GM12801 (cell line): Measurements from ENCODE around the gene PGLYRP3.

Source experiments
- TF ChIP-seq, protein P1 (sequence below): IDR thresholded peaks from one replicate; pipeline ENCODE4 v1.5.1; 2011; ENCODE audit warnings: control low read depth; ENCODE audit not compliant: insufficient read length; ENCODE audit errors: extremely low read depth

The PGLYRP3 gene

DNA sequence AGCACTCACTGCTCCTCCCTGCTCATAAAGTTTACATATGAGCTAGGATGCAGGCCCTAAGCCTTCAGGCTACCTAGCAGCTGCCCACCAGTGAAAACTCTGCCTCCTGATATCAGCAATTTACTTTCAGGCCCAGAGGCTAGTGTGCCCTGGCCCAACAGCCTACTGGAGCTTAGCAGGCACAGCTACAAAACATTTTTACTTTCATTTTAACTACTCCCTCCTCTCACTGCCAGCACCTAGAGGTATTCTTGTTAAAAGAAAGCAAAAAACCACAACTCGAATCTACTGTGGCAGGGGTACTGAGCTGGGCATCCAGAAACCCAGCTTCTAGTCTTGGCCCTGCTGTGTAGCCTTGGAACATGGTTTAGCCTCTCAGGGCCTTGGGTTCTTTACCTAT lies 59.1 kb downstream of the PGLYRP3 start:
- TF ChIP-seq, protein P1, sequence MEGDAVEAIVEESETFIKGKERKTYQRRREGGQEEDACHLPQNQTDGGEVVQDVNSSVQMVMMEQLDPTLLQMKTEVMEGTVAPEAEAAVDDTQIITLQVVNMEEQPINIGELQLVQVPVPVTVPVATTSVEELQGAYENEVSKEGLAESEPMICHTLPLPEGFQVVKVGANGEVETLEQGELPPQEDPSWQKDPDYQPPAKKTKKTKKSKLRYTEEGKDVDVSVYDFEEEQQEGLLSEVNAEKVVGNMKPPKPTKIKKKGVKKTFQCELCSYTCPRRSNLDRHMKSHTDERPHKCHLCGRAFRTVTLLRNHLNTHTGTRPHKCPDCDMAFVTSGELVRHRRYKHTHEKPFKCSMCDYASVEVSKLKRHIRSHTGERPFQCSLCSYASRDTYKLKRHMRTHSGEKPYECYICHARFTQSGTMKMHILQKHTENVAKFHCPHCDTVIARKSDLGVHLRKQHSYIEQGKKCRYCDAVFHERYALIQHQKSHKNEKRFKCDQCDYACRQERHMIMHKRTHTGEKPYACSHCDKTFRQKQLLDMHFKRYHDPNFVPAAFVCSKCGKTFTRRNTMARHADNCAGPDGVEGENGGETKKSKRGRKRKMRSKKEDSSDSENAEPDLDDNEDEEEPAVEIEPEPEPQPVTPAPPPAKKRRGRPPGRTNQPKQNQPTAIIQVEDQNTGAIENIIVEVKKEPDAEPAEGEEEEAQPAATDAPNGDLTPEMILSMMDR = no peak

DNA sequence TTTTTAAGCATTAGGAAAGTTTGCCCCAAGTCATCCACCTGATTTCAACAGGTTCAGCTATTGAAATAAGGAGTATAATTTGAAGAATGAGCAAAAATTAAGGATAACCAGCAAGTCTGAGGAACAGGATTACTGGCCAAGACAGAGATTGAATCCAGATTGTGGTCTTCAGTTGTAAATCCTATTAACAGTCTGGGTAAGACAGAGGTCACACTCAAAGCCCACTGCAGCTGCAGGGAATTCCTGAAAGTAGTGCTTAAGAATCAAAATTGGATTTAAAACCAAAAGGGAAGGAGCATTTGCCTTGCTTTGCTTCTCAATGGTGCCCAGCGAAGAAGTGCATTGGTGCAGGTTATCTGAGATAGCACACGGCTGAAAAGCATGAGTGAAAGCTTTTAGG lies 59.7 kb downstream of the PGLYRP3 start:
- TF ChIP-seq, protein P1 = no peak

DNA sequence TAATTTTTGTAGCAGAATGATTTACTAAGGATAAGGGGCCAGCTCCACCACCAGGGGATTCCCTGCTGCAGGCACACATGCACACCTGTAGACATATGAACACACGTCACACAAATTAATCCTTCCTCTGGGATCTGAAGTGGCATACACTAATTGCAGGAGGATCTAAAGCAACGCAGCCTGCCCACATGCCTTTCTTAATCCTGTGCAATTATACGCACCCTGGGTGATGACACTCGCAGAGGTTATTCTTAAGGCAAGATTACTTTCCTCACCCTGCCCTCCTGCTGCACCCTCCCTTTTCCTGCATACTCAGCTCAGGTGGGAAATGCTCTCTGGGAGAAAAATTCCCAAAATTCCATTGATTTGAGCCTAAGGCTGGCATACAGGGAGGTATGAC lies 60.8 kb downstream of the PGLYRP3 start:
- TF ChIP-seq, protein P1 = no peak

DNA sequence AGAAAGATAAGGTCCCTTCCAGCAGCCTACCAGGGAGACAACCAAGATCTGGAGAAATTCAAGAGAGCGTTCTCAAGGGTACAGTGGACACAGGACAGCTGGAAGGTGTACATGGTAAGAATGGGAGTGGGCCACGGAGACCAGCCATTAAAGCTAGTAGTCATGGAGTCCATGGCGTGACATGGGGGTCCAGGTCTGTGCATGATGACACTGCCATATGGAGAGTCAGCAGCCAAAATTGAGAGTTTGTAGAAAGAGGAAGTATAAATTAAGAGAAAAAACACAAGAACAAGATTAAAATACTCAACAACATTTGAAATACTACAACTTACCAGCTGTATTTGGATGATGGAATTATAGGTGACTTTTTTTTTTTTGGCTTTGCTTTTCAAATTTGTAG lies 61.2 kb downstream of the PGLYRP3 start:
- TF ChIP-seq, protein P1 = no peak

DNA sequence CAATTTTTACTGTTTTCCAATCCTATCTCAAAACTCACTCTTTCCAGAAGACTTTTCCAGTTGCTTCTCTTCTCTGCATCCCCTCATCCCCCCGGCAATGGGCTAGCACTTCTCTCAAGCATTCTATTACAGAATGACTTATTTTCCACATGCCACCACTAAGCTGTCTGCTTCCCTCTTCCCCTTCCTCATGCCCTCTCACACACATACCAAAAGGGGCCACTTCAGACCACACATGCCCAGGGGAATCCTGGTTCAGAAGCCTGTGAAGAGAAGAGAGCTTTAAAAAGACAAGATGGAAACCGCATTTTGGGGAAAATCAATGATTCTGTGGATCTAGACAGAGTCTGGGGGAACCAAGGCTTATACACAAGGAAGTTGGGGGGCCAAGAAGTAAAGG lies 61.7 kb downstream of the PGLYRP3 start:
- TF ChIP-seq, protein P1 = no peak

DNA sequence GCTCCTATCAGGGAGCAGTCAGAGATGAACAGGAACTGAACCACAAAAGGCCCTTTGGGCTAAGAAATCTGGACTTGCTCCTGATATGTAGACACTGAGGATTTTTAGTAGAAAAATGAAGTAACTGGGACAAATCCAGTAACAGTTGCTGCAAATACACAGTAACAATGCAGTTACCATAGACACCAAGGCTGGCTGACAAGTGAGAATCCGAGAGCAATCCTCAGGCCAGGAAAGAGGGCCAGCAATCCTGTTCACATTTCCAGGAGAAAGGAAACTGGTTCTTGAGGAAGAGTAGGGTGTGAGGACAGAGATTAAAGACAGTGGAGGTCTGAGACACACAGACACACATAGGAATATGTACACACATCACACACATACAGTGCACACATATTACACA lies 62.6 kb downstream of the PGLYRP3 start:
- TF ChIP-seq, protein P1 = no peak

DNA sequence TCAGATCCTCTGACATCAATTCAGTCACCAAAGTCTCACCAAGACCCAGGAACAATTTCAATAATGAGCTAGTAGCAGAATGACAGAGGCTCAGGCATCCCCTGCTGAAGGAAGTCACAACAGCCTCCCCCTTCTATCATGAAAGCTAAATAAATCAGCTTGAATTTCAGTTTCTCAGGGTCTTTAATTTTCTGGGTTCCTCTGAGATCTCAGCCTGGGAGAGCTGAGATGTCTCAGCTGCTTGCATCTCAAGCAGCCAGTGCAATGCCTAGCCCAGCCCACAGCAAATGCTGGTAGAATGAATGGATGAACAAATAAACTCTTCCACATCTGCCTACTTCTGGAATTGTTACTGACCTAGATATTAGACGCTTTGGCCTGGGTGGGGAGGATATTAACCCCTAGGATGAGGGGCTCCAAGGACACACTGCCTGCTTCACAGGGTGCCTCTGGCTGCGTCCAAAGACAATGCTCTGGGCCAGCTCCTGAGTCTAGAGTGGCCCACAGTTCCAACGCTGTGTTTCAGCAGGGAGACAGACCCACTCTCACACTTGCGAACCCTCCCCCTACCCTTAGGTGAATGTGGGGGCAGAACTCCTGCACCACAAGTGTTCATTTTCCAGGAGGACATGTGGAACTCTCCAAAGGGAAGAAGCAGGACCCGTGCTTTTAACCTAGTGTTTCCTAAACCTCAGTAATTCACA lies 64.4 kb downstream of the PGLYRP3 start:
- TF ChIP-seq, protein P1 = no peak
